ENCODE data around the gene ADARB1. TPM values are rescaled to one million over a fixed set of nuclear protein-coding genes. Genes with fewer than 3 reads are reported as not detected.
A peak's percentile ranks its signal among the peaks of the same experiment; 100 is the strongest.

ADARB1 gene
- polyA plus RNA-seq, 3 donors = 0.40 to 2.6 (median 1.0) TPM

GRCh38 chr21:45032332-45032731 is 42.0 kb upstream of the ADARB1 start:
- Mint-ChIP-seq H3K4me3 (no peak overlapping the region), H3K9me3 (peaks cover 9 to 18% (median 16%) of the 10 kb centered on the region in 7 donors), H3K36me3 (no peaks in the 10 kb centered on the region), H3K27me3 (ENCODE audit: low read depth in 3 of 3) (peaks cover 0 to 19% (median 10%) of the 10 kb centered on the region in 3 donors), H3K27ac (no peak overlapping the region), H3K4me1 (peaks cover 20% of the 10 kb centered on the region)
- Histone ChIP-seq H3K9ac (ENCODE audit: insufficient read depth, low read length, poor library complexity, severe bottlenecking) (no peak overlapping the region), H3K9me3 (replicated peaks in 1 of 2; ENCODE audit: control insufficient read depth in 1 of 2, insufficient read depth in 1 of 2, low read length in 2 of 2) (peaks cover 9 to 11% of the 10 kb centered on the region in 2 donors), H3K4me3 (replicated peaks in 1 of 3; ENCODE audit: low read depth in 2 of 3, low read length in 3 of 3) (no peak overlapping the region), H3K79me2 (ENCODE audit: insufficient read depth, low read length) (no peaks in the 10 kb centered on the region), H3K27me3 (ENCODE audit: control insufficient read depth in 2 of 2, insufficient read depth in 2 of 2, low read length in 2 of 2) (peaks cover 0 to 4% of the 10 kb centered on the region in 2 donors), H2AFZ (ENCODE audit: insufficient read depth, low read depth, low read length, poor library complexity, severe bottlenecking) (no peak overlapping the region), H3K27ac (ENCODE audit: low read depth in 1 of 2, low read length in 2 of 2) (no peak overlapping the region), H3K36me3 (replicated peaks in 1 of 2; ENCODE audit: control insufficient read depth in 1 of 2, insufficient read depth in 2 of 2, low read length in 2 of 2) (no peaks in the 10 kb centered on the region), H4K20me1 (ENCODE audit: insufficient read depth, low read length) (no peaks in the 10 kb centered on the region), H3K4me1 (ENCODE audit: control insufficient read depth in 1 of 2, insufficient read depth in 2 of 2, low read length in 2 of 2) (peaks cover 5 to 8% of the 10 kb centered on the region in 2 donors), H3K4me2 (replicated peaks; ENCODE audit: extremely low read depth, low read length, poor library complexity, severe bottlenecking) (no peak overlapping the region)
- DNase-seq = no peak
- intact Hi-C loops (cut with micrococcal nuclease) = no loop called here
- 90% methylated on average over 21 of the region's 21 CpGs for WGBS (ENCODE audit: insufficient coverage)
- TF ChIP-seq, protein P1, sequence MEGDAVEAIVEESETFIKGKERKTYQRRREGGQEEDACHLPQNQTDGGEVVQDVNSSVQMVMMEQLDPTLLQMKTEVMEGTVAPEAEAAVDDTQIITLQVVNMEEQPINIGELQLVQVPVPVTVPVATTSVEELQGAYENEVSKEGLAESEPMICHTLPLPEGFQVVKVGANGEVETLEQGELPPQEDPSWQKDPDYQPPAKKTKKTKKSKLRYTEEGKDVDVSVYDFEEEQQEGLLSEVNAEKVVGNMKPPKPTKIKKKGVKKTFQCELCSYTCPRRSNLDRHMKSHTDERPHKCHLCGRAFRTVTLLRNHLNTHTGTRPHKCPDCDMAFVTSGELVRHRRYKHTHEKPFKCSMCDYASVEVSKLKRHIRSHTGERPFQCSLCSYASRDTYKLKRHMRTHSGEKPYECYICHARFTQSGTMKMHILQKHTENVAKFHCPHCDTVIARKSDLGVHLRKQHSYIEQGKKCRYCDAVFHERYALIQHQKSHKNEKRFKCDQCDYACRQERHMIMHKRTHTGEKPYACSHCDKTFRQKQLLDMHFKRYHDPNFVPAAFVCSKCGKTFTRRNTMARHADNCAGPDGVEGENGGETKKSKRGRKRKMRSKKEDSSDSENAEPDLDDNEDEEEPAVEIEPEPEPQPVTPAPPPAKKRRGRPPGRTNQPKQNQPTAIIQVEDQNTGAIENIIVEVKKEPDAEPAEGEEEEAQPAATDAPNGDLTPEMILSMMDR (IDR thresholded peaks at IDR 0.05) = no peak

DNA sequence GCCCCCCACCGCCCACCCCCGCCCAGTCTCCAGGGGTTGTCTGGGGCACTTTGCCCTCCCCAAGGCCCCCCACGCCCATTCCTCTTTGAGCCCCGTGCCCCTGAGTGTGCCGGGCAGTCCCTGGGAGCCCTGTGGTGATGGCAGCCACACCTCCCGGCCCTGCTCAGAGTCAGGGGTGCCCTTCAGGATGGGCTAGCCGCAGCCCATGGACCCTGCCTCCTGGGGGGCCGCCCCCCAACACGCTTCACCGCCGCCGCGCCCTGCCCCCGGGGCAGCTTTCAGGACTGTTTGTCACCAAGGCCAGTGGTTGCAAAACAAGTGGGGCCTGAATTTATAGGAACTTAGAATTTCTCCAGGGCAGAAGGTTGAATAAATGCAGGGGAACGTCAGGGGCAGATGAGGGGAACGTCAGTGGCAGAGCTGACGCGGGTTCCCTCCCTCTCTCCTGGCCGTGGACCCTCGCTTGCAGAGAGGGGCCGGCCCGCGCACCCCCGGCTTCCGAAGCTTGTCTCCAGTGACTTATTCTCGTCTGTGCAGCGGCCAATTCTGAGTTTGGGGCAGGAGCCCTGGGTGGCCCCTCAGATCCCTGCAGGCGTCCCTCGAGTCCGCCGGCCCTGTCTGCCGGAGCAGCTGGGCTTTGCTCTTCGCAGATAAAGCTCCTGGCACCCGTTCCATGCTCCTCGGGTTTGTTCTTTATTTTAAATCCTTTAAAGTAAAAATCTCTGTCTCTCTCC is 41.2 kb upstream of the ADARB1 start:
- H3K9me3 ChIP-seq (replicated peaks in 1 of 2; ENCODE audit: control insufficient read depth in 1 of 2, insufficient read depth in 1 of 2, low read length in 2 of 2) = peaks cover 9 to 11% of the 10 kb centered on the region in 2 donors
- intact Hi-C loops (cut with micrococcal nuclease) = no loop called here
- no peak overlapping the region for H3K4me2 ChIP-seq (replicated peaks; ENCODE audit: extremely low read depth, low read length, poor library complexity, severe bottlenecking)
- peak overlapping the region; percentile 12 for H3K9ac ChIP-seq (ENCODE audit: insufficient read depth, low read length, poor library complexity, severe bottlenecking)
- H3K27ac ChIP-seq (ENCODE audit: low read depth in 1 of 2, low read length in 2 of 2) = no peak overlapping the region
- Mint-ChIP-seq H3K4me3 (peak overlapping the region in 1 of 2 donors; percentile 36), H3K27ac (no peak overlapping the region), H3K4me1 (peaks cover 20% of the 10 kb centered on the region), H3K27me3 (ENCODE audit: low read depth in 3 of 3) (peaks cover 0 to 19% (median 10%) of the 10 kb centered on the region in 3 donors), H3K9me3 (peaks cover 9 to 18% (median 16%) of the 10 kb centered on the region in 7 donors), H3K36me3 (no peaks in the 10 kb centered on the region)
- no peaks in the 10 kb centered on the region for H3K79me2 ChIP-seq (ENCODE audit: insufficient read depth, low read length)
- TF ChIP-seq, protein P1 (IDR thresholded peaks at IDR 0.05) = no peak
- H3K27me3 ChIP-seq (ENCODE audit: control insufficient read depth in 2 of 2, insufficient read depth in 2 of 2, low read length in 2 of 2) = peaks cover 0 to 4% of the 10 kb centered on the region in 2 donors
- H4K20me1 ChIP-seq (ENCODE audit: insufficient read depth, low read length) = no peaks in the 10 kb centered on the region
- DNase-seq = no peak
- H3K4me3 ChIP-seq (replicated peaks in 1 of 3; ENCODE audit: low read depth in 2 of 3, low read length in 3 of 3) = no peak overlapping the region
- peaks cover 5 to 8% of the 10 kb centered on the region in 2 donors for H3K4me1 ChIP-seq (ENCODE audit: control insufficient read depth in 1 of 2, insufficient read depth in 2 of 2, low read length in 2 of 2)
- no peaks in the 10 kb centered on the region for H3K36me3 ChIP-seq (replicated peaks in 1 of 2; ENCODE audit: control insufficient read depth in 1 of 2, insufficient read depth in 2 of 2, low read length in 2 of 2)
- H2AFZ ChIP-seq (ENCODE audit: insufficient read depth, low read depth, low read length, poor library complexity, severe bottlenecking) = no peak overlapping the region
- WGBS (ENCODE audit: insufficient coverage) = 59% methylated on average over 33 of the region's 35 CpGs

All from CD14-positive monocyte (primary cell).